HG02623 (cell line): Measurements from ENCODE around the gene GRAMD1A.
"Not testable (repeated sequence)": the region's sequence is repeated elsewhere in the genome, so short reads cannot be mapped to it uniquely, and the experiment has no call there.

Source experiments
- ATAC-seq: cut with Tn5 transposase; IDR thresholded peaks from one replicate; pipeline ENCODE4 v1.9.1; 2021; ENCODE audit warnings: moderate library complexity; ENCODE audit not compliant: unreplicated experiment

The GRAMD1A gene

GRCh38 chr19:35034005-35034502 is 33.9 kb downstream of the GRAMD1A start:
- no peak for ATAC-seq

DNA sequence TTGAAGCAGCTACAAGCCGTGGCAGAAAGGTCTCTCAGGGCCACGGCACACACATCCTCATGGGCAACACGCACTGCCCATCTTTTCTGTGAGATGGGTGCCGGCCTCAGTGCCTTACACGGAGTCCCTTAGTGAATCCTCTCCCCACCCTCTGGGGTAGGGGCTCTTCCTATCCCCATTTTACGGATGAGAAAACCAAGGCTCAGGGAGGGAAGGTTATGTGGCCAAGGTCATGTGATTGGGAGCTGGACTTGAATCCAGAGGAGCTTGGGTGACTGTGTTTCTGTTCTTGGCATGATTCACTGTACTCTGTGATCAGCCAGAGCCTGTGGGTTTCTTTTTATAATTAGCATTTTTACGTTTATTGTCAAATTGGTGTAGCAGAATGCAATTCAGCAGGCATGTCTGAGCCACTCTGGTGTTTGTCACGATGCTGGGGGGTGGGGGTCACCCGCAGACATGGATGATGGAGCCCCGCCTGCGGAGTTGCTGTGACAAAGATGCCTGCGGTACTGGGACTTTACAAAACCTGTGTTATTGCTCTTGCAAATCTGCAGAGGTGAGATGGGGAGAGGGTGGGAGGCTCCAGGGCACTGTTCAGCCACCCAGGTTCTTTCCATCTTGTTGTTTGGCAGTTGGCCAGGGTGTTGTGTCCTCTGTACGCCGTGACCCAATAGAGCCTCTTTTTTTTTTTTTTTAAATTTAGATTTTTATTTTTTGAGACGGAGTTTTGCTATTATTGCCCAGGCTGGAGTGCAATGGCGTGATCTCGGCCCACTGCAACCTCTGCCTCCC is 34.7 kb downstream of the GRAMD1A start:
- no peak for ATAC-seq

GRCh38 chr19:35037716-35038622 is 37.8 kb downstream of the GRAMD1A start:
- ATAC-seq: no peak

GRCh38 chr19:35038623-35039512 is 38.7 kb downstream of the GRAMD1A start:
- ATAC-seq: no peak

DNA sequence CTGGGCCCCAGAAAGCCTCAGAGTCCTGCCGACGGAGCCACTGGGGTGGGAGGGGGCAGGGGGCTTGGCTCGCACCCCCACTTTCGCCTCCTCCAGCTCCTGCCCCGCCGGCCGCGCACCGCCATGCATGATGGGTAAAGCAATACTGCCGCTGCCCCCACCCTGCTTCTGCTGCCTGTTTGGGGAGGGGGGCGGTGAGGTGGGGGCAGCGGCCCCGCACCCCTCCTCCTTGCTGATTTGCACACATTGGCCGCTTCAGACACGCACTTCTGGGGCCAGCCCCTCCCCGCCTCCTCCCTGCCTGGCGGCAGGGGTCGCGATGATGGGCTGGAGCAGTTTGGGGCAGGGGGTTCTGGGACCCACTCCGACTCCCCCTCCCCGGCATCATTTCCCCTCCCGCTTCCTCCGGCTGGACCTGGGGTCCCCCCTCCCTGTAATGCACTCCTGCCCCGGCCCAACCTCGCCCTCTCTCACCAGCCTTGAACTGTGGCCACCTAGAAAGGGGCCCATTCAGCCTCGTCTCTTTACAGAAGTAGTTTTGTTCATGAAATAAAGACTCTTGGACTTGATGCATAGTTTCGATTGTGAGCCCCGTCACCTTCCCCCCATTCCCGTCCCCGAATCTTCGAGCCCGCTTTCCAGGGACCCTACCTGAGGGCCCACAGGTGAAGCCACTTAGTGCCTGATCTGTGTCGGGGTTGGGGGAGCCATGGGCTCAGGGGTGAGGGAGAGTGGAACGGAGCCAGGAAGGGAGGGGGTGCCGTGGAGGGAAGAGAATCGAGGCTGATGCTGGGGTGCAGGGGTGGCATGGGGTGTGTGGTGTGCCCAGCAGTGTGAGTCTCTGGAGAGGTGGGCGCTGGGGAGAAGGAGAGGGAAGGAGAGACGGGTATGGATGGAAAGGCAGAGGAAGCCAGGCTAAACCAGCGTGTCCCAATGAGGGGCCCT is 40.0 kb downstream of the GRAMD1A start:
- ATAC-seq: no peak

DNA sequence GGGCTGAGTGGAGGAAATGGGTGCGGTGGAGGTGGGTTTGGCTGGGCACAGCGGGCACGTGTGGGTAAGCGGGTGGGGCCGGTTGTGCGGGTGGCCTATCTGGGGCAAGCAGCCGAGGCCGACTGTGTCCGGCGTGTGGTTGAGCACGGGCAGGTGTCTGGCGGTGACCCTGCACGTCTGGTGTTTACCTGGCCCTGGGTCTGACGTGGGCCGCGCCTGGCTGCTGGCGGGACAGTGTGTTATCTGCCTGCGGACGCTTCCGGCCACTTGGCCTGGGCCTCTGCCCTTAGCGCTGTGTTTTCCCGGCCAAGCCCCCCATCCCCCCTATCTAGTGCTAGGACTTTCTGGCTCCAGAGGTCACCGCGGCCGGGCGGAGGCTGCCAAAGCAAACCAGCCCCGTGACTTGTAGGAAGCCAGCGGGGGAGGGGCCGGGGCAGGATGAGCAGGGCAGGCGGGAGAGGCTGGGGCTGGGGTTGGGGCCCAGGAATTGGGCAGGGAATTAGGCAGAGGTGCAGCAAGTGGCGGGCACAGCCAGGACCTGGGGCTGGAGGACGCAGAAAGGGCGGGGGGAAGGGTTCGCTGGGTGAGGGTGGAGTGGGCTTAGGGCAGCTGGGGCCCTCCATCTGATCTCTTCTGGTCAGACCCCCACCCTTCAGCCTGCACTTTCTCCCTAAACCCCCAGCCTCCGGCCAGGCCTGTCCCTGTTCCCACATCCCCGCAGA is 40.9 kb downstream of the GRAMD1A start:
- no peak for ATAC-seq

- no peak for ATAC-seq
Measured at GRCh38 chr19:35041548-35042055, 41.5 kb downstream of the GRAMD1A start, which contains the start of gene HPN. HPN (plus strand) TSS chr19:35041721; CDS start chr19:35042507, 786 bp downstream.

DNA sequence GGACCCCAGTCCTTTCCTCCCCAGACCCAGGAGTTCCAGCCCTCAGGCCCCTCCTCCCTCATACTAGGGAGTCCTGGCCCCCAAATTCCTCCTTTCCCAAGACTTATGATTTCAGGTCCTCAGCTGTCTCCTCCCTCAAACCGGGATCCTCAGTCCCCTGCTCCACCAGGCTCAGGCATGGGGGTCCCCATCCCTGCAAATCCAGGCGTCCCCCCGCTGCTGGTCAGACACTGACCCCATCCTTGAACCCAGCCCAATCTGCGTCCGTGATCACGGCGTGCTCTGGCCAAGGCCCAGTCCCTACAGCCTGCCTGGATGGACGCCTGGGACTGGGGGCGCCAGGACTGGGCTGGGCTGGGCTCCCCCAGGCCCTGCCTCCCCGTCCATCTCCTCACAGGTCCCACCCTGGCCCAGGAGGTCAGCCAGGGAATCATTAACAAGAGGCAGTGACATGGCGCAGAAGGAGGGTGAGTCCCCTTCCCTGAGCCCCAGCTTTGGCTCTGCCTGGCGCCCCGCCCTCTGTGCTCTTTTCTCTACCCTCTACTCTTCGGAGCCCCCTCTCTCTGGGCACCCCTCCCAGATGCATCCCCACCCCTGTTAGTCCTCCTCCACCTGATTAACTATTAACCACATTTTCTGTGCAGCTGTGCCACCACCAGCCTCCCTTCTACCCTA is 42.1 kb downstream of the GRAMD1A start:
- no peak for ATAC-seq

GRCh38 chr19:35042954-35043604 is 43.0 kb downstream of the GRAMD1A start:
- ATAC-seq: no peak

DNA sequence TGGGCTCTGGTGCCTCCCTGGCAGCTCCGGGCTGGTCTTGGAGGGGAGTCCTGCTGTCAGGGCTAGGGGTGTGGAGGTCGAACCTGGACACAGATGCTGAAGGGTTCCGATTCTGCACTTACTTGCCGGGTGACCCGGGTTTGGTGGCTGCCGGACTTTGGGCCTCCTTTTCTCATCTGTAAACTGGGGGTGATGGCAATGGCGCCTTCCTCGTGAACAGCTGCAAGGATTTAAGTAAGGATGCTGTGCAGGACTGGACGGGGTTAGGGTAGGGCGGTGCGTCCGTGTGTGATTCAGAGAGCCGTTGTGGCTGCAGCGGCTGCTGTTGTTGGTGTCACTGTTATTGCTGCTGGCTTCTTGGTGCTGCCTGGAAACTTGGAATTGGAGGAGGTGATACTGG is 43.8 kb downstream of the GRAMD1A start:
- no peak for ATAC-seq

DNA sequence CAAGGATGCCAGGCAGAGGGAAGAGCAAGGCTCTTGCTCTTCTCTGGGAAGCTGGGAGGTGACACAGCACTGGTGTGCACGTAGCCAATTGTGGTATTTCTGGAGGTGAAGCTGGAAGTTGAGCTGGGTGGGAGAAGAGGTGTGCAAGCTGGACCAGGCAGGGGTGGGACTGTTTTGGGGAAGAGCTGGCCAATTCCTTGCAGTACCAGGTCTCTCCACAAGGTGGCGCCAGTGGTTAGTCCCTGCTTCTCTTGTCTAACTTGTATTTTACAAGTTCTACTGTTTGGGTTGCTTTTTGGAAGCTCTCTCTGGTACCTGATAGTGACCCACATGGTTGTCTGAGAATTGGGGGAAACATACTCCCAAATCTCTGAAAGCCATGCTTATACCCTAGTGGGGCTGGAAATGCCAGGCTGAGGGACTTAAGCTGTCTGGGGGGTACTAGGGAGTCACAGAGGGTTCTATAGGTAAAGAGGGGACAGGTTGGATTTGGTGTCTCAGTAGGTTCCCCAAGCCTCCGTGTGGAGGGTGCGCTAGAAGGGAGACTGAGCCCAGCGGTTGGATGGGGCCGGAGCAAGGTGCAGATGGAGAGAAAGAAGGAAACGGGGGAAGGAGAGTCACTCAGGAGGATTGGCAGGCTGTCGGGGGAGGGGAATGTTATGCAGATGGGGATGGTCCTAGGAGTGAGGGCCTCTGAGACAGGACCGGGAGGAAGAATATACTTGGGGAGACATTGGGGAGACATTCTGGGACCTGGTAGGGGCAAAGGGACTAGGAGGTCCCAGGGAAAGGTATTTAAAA is 44.4 kb downstream of the GRAMD1A start:
- ATAC-seq: no peak

GRCh38 chr19:35045667-35046300 is 45.7 kb downstream of the GRAMD1A start:
- ATAC-seq: peak; percentile 58

GRCh38 chr19:35046461-35046860 is 46.3 kb downstream of the GRAMD1A start:
- ATAC-seq: no peak

DNA sequence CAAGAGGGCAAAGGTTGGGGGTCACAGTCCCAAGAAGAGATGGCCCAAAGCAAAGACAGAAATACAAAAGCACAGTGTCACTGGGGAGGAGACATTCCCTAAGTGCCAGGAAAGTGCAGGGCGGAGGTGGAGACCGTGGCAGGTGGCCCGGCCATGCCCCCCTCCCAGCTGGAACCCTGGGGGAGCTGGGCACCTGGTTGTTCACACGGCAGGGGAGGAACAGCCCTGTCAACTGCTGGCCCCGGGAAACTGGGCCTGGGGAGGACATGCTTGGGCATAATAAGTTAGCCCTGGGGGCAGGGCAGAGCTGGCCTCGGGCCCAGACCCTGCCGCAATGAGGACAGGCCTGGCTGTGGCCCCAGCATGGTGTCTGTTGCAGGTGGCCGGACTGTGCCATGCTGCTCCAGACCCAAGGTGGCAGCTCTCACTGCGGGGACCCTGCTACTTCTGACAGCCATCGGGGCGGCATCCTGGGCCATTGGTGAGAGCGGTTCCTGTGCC is 48.8 kb downstream of the GRAMD1A start:
- ATAC-seq: no peak

DNA sequence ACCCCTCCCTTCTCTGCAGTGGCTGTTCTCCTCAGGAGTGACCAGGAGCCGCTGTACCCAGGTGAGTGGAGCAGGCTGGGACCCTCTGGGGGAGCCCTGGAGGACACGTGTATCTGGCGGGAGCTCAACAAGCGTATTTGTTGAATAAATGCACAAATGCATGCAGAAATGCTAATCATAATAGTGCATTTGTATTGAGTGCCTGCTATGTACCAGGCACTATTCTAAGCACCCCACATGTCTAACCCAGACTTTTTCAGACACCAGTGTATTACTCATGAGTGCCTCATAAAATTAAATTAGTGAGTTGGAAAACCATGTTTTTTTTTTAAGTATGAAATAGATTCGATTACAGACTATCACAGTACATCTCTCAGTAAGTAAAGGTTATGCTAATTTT is 49.3 kb downstream of the GRAMD1A start:
- no peak for ATAC-seq

- ATAC-seq: not testable (repeated sequence)
Measured at GRCh38 chr19:35050662-35051061, 50.5 kb downstream of the GRAMD1A start.
